Measurements from ENCODE around the gene UBE2S.

DNA sequence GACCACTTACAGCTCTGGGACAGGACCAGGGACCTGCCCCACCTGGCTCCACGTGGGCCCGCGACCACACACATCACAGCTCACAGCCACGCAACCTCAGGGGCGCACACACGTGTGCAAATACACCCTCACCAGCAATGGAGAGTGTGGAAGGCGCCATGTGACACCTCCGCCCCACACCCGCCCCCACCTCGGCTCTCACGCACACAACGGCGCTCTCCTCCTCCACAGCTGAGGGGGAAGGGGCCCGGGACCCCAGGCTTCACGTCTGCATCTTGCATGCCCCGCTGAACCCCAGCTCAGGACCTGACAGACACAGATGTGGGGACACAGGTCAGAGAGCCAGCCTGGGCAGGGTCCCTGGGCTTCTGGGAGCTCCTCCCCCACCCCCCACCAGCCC, 41.9 kb upstream of the UBE2S start:
- no peak for TF ChIP-seq CTCF (conservative IDR thresholded peaks at IDR 0.05)
- TF ChIP-seq ZFX (IDR thresholded peaks at IDR 0.05) = no peak

Data from C4-2B (cell line).